GM23338 (cell line): ENCODE results near the gene C17orf78.

ENCODE experiments used
- CREB1 ChIP-seq: fragments of 250-450 bp; sonication (Bioruptor Pico); IDR thresholded peaks from 2 replicates; pipeline ENCODE4 v1.5.0; 2020; ENCODE audit warnings: low read depth, mild to moderate bottlenecking, moderate library complexity
- JUNB ChIP-seq: IDR thresholded peaks from one replicate; pipeline ENCODE4 v1.6.1; 2016; ENCODE audit warnings: antibody characterized with exemption; ENCODE audit not compliant: unreplicated experiment
- TF ChIP-seq, protein P1 (sequence below), 2 experiments: fragments of 200-600 bp in 1 of 2; sonication (generic) in 1 of 2; conservative IDR thresholded peaks; 2 replicates each; pipeline versions ENCODE4 v1.5.1 to v1.6.1; 2016 to 2017; ENCODE audit warnings: antibody characterized with exemption in 2 of 2, low read depth in 2 of 2, mild to moderate bottlenecking in 2 of 2, moderate library complexity in 1 of 2
- TF ChIP-seq, protein P2 (sequence below): IDR thresholded peaks from one replicate; pipeline ENCODE4 v1.6.1; 2018; ENCODE audit warnings: antibody characterized with exemption; ENCODE audit not compliant: unreplicated experiment

- TF ChIP-seq, protein P1, sequence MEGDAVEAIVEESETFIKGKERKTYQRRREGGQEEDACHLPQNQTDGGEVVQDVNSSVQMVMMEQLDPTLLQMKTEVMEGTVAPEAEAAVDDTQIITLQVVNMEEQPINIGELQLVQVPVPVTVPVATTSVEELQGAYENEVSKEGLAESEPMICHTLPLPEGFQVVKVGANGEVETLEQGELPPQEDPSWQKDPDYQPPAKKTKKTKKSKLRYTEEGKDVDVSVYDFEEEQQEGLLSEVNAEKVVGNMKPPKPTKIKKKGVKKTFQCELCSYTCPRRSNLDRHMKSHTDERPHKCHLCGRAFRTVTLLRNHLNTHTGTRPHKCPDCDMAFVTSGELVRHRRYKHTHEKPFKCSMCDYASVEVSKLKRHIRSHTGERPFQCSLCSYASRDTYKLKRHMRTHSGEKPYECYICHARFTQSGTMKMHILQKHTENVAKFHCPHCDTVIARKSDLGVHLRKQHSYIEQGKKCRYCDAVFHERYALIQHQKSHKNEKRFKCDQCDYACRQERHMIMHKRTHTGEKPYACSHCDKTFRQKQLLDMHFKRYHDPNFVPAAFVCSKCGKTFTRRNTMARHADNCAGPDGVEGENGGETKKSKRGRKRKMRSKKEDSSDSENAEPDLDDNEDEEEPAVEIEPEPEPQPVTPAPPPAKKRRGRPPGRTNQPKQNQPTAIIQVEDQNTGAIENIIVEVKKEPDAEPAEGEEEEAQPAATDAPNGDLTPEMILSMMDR (conservative IDR thresholded peaks at IDR 0.05; ENCODE audit: low read depth in 2 of 2): peak in 1 of 2 experiments; percentile 26; a peak in 2 of 4 replicates
- TF ChIP-seq CREB1 (no peak), JUNB (no peak)
- TF ChIP-seq, protein P2, sequence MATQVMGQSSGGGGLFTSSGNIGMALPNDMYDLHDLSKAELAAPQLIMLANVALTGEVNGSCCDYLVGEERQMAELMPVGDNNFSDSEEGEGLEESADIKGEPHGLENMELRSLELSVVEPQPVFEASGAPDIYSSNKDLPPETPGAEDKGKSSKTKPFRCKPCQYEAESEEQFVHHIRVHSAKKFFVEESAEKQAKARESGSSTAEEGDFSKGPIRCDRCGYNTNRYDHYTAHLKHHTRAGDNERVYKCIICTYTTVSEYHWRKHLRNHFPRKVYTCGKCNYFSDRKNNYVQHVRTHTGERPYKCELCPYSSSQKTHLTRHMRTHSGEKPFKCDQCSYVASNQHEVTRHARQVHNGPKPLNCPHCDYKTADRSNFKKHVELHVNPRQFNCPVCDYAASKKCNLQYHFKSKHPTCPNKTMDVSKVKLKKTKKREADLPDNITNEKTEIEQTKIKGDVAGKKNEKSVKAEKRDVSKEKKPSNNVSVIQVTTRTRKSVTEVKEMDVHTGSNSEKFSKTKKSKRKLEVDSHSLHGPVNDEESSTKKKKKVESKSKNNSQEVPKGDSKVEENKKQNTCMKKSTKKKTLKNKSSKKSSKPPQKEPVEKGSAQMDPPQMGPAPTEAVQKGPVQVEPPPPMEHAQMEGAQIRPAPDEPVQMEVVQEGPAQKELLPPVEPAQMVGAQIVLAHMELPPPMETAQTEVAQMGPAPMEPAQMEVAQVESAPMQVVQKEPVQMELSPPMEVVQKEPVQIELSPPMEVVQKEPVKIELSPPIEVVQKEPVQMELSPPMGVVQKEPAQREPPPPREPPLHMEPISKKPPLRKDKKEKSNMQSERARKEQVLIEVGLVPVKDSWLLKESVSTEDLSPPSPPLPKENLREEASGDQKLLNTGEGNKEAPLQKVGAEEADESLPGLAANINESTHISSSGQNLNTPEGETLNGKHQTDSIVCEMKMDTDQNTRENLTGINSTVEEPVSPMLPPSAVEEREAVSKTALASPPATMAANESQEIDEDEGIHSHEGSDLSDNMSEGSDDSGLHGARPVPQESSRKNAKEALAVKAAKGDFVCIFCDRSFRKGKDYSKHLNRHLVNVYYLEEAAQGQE: no peak
These were observed 38.2 kb downstream of the C17orf78 start for GRCh38 chr17:37413875-37414519.
